Activated CD8-positive, alpha-beta memory T cell treated with anti-CD3 and anti-CD28 coated beads for 36 hours (primary cell): Measurements from ENCODE around the gene CSTF2. TPM values are rescaled to one million over a fixed set of nuclear protein-coding genes. Genes with fewer than 3 reads are reported as not detected.

ENCODE experiments used
- CTCF ChIA-PET: fragments of 350-600 bp; sonication (Branson Sonifier 250); formaldehyde crosslinking; loops from one replicate; lab custom pipeline; 2021; ENCODE audit warnings: antibody characterized with exemption; lab: Charles Lee
- POLR2A ChIA-PET: fragments of 350-600 bp; sonication (Branson Sonifier 250); formaldehyde crosslinking; loops from one replicate; lab custom pipeline; 2021; ENCODE audit warnings: antibody characterized with exemption; lab: Charles Lee
- total RNA-seq, 2 experiments: library from RNA; stranded (reverse); gene quantifications; one replicate each; pipeline ENCODE4 v1.2.3, GENCODE V29; 2021

The CSTF2 gene
- total RNA-seq, 2 experiments from 2014 or later, result 53.9 to 60.2 TPM

DNA sequence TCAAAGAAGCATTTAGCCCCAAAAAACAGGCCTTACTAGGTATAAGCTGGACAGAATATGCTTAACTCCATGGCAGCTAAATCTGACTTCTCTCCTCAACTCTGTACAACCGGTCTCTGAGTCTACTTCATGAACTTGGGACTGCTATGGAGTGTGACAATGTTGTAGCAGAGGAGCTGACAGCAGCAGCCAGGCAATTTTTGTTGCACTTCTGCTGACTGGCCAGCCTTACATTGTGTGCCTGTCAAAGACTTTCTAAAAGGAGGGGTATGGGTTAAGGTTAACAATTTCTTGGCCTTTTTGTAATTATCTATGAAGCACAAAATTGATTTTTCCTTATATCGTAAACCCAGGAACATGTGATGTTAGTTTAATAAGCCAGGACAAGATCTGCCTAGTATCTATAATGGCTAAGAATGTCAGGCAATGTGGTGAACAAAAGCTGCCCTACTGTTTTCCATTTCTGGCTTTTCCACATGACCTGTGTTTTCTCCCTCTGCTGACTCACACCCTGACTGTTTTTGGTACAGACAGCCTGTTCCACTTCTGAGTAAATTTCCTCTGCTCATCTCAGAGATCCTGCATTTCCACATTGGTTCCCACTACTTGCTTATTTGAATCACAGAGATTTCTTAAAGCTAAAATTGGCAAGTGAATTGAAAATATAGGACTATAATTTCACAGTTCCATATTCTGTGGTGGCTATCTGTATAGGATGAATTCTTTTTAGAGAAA lies 44.6 kb downstream of the CSTF2 start:
- ChIA-PET POLR2A (no interaction called here), CTCF (no interaction called here)

DNA sequence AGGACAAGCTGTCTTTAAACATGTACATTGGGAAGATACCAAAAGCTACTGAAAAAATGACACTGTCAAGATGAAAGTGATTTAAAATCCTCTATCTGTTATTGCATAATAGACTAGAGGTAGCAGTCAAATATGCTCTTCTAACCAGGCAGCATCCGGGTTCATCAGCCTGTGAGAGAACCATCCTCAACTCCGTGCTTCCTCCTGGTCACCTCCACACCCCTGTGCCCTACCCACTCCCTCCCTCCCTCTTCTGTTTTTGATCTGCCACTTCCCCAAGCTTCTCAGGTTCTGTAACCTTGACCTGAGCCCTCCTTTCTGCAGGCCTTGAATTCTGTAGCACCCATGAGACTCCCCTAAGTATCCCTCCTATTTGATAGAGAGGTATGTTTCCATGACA lies 48.1 kb downstream of the CSTF2 start:
- POLR2A ChIA-PET, result no interaction called here
- CTCF ChIA-PET, result no interaction called here

DNA sequence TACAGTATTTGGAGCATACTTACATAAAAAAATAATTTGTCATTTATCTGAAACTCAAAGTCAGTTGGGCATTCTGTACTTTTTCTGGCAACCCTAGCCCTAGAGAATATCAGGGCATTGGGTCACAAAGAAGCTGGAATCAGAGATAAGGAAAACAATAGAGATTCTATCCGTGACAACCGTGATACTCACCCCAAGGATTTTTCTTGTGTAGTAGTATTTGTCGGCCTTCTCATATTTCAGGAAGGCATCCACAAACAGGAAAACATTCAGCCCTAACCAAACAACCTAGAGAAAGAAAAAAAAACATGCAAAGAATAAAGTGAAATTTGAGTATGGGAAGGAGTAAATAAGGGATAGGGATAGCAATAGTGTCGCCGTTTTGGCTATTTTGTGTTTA lies 50.3 kb downstream of the CSTF2 start:
- ChIA-PET CTCF (no interaction called here), POLR2A (no interaction called here)

DNA sequence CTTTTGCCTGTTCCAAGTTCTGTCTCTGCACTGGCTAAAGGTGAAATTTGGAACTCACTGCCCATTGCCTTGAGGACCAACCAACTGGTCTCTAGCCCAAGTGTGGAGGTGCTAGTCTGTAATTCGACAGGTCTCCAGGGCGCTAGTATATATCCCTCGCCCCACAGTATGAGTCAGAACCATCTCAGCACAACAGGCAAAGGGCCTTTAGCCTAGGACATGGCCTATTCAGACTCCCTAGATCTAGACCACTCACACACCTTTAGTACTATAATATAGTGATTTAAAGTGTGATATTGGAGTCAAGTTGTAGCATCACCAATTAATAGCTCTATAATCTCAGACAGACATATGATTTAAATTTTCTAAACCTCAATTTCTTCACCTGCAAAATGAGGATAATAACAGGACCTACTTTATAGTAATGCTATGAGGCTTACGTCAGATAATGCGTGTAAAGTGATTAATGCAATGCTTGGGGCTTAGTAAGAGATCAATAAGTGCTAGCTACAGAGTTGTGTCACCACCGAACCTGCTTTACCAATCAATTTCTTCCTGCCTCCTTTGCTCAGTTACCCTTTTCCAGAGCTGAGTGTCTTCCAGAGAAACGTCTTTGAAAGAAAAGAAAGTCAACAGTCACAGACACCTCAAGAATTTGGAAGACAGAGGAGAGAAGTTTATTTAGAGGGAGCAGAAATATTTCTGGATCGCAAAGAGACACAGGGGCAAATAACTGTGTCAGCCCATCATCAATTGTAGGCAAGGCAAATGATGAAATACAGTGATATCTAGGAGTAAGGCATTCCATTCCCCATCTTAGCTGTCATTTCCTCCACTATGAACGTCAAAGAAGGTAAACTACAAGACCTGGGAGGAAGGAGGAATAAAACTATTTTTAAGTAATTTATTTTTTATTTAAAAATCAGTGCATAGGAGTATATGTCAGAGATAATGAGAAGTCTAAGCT lies 51.7 kb downstream of the CSTF2 start:
- POLR2A ChIA-PET, result no interaction called here

DNA sequence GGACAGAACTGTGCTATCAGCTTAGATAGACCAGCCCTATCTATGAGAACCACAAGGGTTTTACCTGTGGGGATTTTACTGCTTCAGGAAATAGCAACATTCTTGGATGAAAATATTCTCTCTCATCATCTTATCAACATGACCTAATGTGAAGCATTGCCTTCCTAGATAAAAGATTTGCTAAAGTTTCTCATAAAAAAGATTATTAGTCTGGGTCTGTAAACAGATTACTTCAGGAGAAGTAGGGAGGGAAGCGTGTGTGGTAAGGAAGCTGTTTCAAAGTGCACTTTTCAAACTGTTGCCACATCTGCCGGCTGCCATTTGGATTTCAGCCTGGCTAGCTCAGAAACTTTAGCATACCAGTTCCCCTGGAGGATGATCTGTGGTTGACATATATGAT lies 54.1 kb downstream of the CSTF2 start, which contains the start of gene NOX1:
TSS of gene NOX1 (minus strand) at position 35 of the 400 bp plus-strand sequence. CDS start 220 bp downstream, outside the sequence.
- ChIA-PET CTCF (no interaction called here), POLR2A (no interaction called here)

More for the DNA sequence above, 51.7 kb downstream of the CSTF2 start:
- CTCF ChIA-PET, result no interaction called here

DNA sequence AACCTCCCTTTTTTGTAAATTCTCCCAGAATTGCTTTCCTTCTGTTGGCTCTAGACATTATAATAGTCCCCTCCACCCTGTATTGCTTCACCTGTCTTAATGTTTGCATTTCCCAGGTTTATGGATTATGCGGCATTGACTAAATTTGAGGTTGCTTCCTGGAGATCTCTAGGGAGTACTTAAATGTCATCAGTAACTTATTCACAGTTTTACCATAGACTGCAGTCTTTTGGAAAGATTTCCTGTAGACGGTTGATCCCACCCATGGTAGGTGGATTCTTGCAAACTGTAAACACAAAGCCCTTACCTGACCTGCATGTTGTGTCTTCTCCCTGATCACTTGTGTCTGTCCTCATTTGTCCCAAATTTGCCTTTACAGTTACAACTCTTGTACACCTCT lies 60.2 kb downstream of the CSTF2 start:
- ChIA-PET POLR2A (no interaction called here), CTCF (no interaction called here)

DNA sequence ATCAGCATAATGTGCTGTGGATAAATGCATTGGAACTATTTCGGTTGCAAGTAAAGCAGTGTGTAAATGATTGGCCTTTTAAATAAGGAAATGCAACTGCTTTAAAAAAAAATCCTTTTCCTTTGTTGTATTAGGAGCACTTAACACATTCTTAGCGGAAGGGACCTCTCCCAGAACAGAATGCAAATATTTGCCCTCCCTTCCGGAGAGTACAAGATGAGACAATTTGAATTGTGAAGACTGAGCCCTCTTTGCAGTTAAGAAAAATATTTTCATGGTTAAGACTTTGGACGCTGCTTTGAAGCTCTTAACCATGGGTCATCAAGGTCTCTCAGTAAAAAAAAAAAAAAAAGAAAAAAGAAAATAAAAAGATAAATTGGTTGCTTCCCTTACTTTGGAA lies 63.5 kb downstream of the CSTF2 start:
- CTCF ChIA-PET, result no interaction called here
- POLR2A ChIA-PET, result no interaction called here

Other genes starting within 250 kb of the CSTF2 start
- not detected for gene TNMD, start 235.5 kb upstream of the CSTF2 start, total RNA-seq
- gene TSPAN6, start 183.6 kb upstream of the CSTF2 start, total RNA-seq, result under 1 TPM; 0.19 to 0.36 TPM
- not detected for gene SRPX2, start 176.2 kb upstream of the CSTF2 start, total RNA-seq
- not detected for gene SYTL4, start 88.3 kb upstream of the CSTF2 start, total RNA-seq
- gene NOX1, start 54.0 kb downstream of the CSTF2 start, total RNA-seq, result not detected
- gene XKRX, start 108.5 kb downstream of the CSTF2 start, total RNA-seq, result under 1 TPM in 1 of 2 experiments, not detected in 1; 0.10 TPM
- gene ARL13A, start 149.3 kb downstream of the CSTF2 start, total RNA-seq, result not detected
- 10 to 100 TPM; 16.5 to 17.1 TPM for gene TRMT2B, start 231.7 kb downstream of the CSTF2 start, total RNA-seq